ENCODE measurements around the gene RCAN2. TPM values are rescaled to one million over a fixed set of nuclear protein-coding genes. Genes with fewer than 3 reads are reported as not detected.

The RCAN2 gene
- total and polyA plus RNA-seq, 9 of the 15 experiments (the other 6 are each of a cell fraction or from before 2014, with no cell fraction given), result 0.04 TPM; not detected in 8

- Histone ChIP-seq H2AFZ (ENCODE audit: low read depth, low read length) (no peak overlapping the region), H3K27ac (ENCODE audit: extremely low read depth, low read depth, low read length) (no peak overlapping the region), H4K20me1 (replicated peaks; ENCODE audit: control insufficient read depth, insufficient read depth, low read length) (no peaks in the 10 kb centered on the region), H3K4me3 (no peak overlapping the region), H3K9ac (ENCODE audit: insufficient read depth in 1 of 2, low read depth in 2 of 2, low read length in 2 of 2) (no peak overlapping the region), H3K36me3 (ENCODE audit: control insufficient read depth, insufficient read depth, low read length) (no peaks in the 10 kb centered on the region), H3K4me2 (ENCODE audit: insufficient read depth, low read length) (no peak overlapping the region), H3K9me1 (ENCODE audit: control insufficient read depth, insufficient read depth, low read length) (no peaks in the 10 kb centered on the region), H3K9me3 (replicated peaks; ENCODE audit: control insufficient read depth, insufficient read depth, low read depth, low read length) (no peaks in the 10 kb centered on the region), H3K27me3 (ENCODE audit: control insufficient read depth in 2 of 2, insufficient read depth in 2 of 2, low read length in 2 of 2) (no peaks in the 10 kb centered on the region), H3K79me2 (ENCODE audit: control insufficient read depth, insufficient read depth, low read length) (no peaks in the 10 kb centered on the region), H3K4me1 (replicated peaks in 1 of 2; ENCODE audit: control insufficient read depth in 2 of 2, insufficient read depth in 2 of 2, low read length in 2 of 2) (no peaks in the 10 kb centered on the region)
- no peak for TF ChIP-seq ZNF512 (tag; IDR thresholded peaks at IDR 0.05)
- no peak for TF ChIP-seq POLR2B (IDR thresholded peaks at IDR 0.05; ENCODE audit: low read depth, partially characterized antibody)
- TF ChIP-seq ARID2 (IDR thresholded peaks at IDR 0.05), result no peak
- no peak for TF ChIP-seq TEAD2 (tag; IDR thresholded peaks at IDR 0.05)
- no peak for TF ChIP-seq FOXP4 (CRISPR knock-in tag; IDR thresholded peaks at IDR 0.05; ENCODE audit: borderline replicate concordance)
- TF ChIP-seq POLR2AphosphoS5 (IDR thresholded peaks at IDR 0.05; ENCODE audit: control insufficient read depth, insufficient read depth, low read depth, low read length), result no peak
- no peak for TF ChIP-seq MNT (conservative IDR thresholded peaks at IDR 0.05)
- TF ChIP-seq ZC3H11A (IDR thresholded peaks at IDR 0.05; ENCODE audit: low read depth, low read length), result no peak
- no peak for TF ChIP-seq SNAPC5 (CRISPR knock-in tag; IDR thresholded peaks at IDR 0.05)
- in situ Hi-C loops (cut with MboI), result no loop called here
- DNase-seq (ENCODE audit: extremely low read depth in 1 of 4, low spot score in 3 of 4), result no peak
- BruUV-seq (replicated peaks), result no TSS peak
- FAIRE-seq, result no peak
- no peak for ATAC-seq
- ChIA-PET POLR2A (no interaction called here), CTCF (ENCODE audit: low intra/inter-chr PET ratio) (no interaction called here)
- intact Hi-C loops (cut with micrococcal nuclease), result no loop called here
Measured at GRCh38 chr6:46510651-46511050, 19.4 kb upstream of the RCAN2 start.

Data from K562 (cell line).